Midbrain (tissue), 1 donor: Measurements from ENCODE around the gene CAMTA1.
"Not testable (repeated sequence)": the region's sequence is repeated elsewhere in the genome, so short reads cannot be mapped to it uniquely, and the experiment has no call there.

Experiments used
- DNase-seq: peaks from one replicate; lab custom pipeline; 2025; lab: John Stamatoyannopoulos, UW

Gene CAMTA1

GRCh38 chr1:7149080-7149838, 364.0 kb downstream of the CAMTA1 start:
- DNase-seq = peak; percentile 31

DNA sequence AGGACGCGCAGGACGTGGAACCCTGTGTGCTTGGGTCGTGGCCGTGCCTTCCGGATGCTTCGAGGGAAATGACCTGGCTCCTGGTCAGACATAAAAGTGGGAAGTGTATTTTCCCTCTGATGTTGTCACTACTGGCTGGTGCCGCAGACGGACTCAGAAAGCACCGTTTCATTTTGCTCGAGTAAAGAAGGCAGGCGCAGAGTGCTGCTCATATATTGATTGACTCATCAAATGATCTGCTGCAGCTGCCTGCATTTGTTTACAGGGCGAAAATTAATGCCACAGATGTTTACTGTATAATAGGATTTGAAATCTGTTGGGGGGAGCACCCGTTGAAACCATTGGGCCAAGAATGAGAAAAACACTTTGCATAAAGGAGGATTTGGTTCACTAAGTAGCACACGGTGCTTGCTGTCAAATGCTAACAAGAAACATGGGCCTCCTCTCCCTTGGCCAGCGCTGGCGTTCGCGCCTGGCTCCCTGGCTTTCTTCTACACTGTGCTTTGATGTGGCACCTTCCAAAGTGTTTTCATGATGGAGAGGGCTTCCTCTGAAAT, 365.5 kb downstream of the CAMTA1 start:
- no peak for DNase-seq

DNA sequence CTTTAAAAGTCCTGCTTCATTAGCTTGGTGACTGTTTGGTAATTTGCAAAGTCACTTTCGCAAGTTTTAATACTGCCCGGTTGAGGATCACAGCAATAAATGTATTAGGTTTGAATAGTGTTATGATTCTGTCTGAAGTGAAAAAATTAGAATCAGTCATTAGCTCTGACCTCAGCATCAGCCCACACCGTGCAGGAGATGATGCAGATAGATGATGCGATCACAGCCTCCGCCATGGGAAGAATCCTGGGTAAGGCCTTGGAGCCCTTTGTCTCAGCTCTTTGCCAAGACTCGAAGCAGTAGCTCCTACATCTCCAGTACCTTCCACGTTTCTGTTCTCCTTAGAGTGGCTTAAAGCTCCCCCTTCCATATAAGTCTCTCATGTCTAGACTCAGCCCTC, 366.7 kb downstream of the CAMTA1 start:
- no peak for DNase-seq

GRCh38 chr1:7152655-7153054, 367.4 kb downstream of the CAMTA1 start:
- DNase-seq = no peak

GRCh38 chr1:7153464-7153863, 368.2 kb downstream of the CAMTA1 start:
- no peak for DNase-seq

GRCh38 chr1:7159116-7159781, 374.0 kb downstream of the CAMTA1 start:
- no peak for DNase-seq

GRCh38 chr1:7168554-7168953, 383.3 kb downstream of the CAMTA1 start:
- not testable (repeated sequence) for DNase-seq

DNA sequence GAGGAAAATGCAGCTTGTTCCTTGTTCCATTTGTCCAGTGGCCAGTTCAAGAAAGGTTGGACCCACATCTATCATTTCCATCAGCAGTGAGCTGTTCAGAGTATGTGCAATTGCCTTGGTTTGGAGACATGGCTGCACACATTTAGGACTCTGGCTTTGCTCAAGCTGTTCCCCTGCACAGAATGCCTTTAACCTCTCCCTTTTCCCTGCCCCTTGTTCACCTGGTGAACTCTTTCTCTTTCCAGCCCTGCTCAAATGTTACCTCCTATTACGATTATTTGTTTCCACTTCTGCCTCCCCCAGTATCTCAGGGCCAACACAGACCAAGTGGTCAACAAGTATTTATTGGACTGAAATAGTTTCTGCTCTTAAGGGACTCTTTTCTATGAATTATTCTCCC, 385.9 kb downstream of the CAMTA1 start:
- DNase-seq = no peak

DNA sequence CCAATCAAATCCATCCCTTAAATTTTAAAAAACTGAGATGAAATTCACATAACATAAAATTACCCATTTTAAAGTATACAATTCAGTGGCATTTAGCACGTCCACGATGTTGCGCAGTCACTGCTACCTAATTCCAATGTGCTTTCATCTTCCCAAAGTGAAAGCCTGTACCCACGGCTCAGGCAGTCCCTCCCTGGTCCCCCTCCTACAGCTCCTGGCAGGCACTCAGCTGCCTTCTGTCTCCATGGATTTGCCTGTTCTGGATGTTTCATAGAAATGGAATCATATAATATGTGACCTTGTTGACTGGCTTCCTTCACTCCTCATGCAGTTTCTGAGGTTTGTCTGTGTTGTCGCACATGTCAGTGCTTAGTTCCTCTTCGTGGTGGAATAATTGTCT, 386.3 kb downstream of the CAMTA1 start:
- no peak for DNase-seq

GRCh38 chr1:7172804-7173203, 387.6 kb downstream of the CAMTA1 start:
- no peak for DNase-seq

- DNase-seq = no peak
Measured at GRCh38 chr1:7174561-7174960, 389.3 kb downstream of the CAMTA1 start.

GRCh38 chr1:7174980-7175906, 390.0 kb downstream of the CAMTA1 start:
- DNase-seq = no peak

GRCh38 chr1:7177021-7177420, 391.8 kb downstream of the CAMTA1 start:
- no peak for DNase-seq

DNA sequence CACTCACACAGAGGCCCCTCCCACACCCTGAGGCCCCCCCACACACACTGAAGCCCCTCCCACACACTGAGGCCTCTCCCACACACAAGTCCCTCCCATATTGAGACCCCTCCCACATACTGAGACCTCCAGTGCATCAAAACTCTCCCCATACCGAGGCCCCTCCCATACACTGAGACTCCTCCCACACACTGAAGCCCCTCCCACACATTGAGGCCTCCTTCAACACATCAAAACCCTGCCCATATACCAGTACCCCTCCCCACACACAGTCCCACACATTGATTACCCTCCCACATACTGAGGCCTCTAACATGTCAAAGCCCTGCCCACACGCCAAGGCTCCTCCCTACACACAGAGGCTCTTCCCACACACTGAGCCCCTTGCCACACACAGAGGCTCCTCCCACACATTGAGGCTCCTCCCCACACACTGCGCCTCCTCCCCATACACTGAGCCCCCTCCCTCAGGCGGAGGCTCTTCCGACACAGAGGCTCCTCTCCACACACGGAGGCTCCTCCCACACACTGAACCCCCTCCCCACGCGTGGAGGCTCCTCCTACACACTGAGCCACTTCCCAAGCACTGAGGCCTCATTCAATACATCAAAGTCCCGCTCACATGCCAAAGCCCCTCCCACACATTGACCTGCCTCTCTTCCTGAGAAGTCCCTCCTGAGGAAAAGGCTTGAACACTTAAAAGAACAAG, 392.3 kb downstream of the CAMTA1 start:
- no peak for DNase-seq

DNA sequence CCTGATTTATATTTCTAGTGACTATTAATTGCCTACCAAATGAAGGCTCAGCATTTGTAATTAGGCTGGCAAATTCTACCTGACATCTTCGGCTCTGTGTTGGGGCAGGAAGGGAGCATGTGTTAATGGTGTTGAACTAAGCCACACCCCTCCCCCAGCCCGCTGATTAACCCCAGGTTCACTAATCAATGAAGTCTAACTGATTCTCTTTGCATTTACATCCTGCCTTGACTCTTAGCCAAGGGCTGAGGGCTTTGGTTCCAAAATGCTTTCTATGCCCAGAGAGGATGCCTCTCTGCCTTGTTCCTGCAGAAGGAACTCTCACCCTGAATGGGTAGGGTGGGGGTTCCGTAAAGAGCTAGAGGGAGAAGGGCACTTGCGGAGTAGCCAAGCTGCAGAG, 393.1 kb downstream of the CAMTA1 start:
- no peak for DNase-seq

GRCh38 chr1:7178741-7179140, 393.5 kb downstream of the CAMTA1 start:
- no peak for DNase-seq

- no peak for DNase-seq
Measured at GRCh38 chr1:7185721-7186120, 400.5 kb downstream of the CAMTA1 start.

DNA sequence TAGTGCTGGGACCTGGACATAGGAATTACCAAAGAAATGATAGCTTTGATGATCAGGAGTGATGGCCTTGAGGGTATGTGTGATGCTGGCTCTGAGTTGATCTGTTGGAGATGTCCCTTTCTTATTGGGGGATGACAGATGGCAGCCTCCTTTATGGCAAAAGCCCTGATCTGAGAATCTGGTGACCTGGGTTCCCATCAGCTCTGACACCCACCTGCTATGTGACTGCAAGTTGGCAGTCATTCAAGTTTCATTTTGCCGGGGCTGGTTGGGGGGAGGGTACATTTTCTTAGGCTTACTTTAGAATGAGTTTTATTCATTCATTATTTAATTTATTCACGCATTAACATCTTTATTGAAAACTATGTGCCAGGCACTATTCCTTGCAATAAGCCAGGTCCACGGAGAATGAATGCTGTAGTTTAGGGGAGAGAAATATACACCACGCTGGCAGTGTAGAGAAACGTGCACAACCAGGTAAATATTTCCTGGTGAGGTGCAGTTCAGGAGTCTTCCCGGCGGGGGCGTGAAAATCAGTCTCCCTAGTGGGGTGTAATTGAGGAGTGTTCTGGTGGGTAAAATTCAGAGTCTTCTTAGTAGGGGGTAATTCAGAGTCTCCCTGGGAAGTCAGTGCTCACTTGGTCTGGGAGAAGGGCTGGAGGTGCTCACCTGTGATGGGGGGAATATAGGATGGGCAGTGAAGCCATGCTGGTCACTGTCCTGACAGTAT, 401.3 kb downstream of the CAMTA1 start:
- DNase-seq = no peak

GRCh38 chr1:7187112-7187493, 401.8 kb downstream of the CAMTA1 start:
- DNase-seq = no peak

GRCh38 chr1:7190261-7190660, 405.0 kb downstream of the CAMTA1 start:
- DNase-seq = no peak

DNA sequence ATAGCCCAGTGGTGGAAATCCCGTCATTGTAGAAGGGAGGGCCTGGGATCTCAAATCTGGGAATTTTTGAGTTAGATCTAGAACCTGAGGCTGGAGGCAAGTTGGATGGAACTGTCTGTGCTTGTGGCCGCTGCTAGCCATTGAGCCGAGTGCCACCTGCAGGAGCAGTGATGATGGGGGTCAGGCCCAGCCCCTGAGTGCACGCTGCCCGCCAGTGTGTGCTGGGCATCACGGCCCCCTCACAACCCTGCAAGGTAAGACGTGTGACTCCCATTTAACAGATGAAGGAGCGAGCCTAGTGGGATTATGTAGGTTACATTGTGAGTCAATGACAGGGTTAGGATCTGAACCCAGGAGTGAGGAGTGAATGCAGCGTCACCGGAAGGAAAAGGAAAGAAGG, 407.2 kb downstream of the CAMTA1 start:
- no peak for DNase-seq
